SK-N-SH treated with all-trans-retinoic acid at 6 μM for 48 hours (cell line): Measurements from ENCODE around the gene RHNO1.

Experiments used
- ARNTL ChIP-seq: fragments of 450-650 bp; formaldehyde crosslinking; IDR thresholded peaks from 2 replicates; pipeline ENCODE4 v1.5.0; 2020; ENCODE audit warnings: low read depth, mild to moderate bottlenecking, moderate library complexity, borderline replicate concordance
- ESRRG ChIP-seq: fragments of 250-450 bp; sonication (Bioruptor Pico); IDR thresholded peaks from 2 replicates; pipeline ENCODE4 v1.6.1; 2021; ENCODE audit warnings: mild to moderate bottlenecking
- ISL1 ChIP-seq: fragments of 250-450 bp; sonication (Bioruptor Pico); IDR thresholded peaks from 2 replicates; pipeline ENCODE4 v2.1.2; 2022; ENCODE audit warnings: mild to moderate bottlenecking, moderate library complexity
- SNAI2 ChIP-seq: fragments of 250-450 bp; sonication (Bioruptor Pico); IDR thresholded peaks from 2 replicates; pipeline ENCODE4 v1.5.0; 2020; ENCODE audit warnings: mild to moderate bottlenecking, moderate library complexity
- TCF4 ChIP-seq: fragments of 250-450 bp; sonication (Bioruptor Pico); IDR thresholded peaks from 2 replicates; pipeline ENCODE4 v1.8.0; 2021; ENCODE audit warnings: mild to moderate bottlenecking, moderate library complexity, borderline replicate concordance
- TOX ChIP-seq: fragments of 250-450 bp; sonication (Bioruptor Pico); IDR thresholded peaks from 2 replicates; pipeline ENCODE4 v1.8.0; 2021; ENCODE audit warnings: mild to moderate bottlenecking, moderate library complexity, borderline replicate concordance
- ZNF565 ChIP-seq: fragments of 450-650 bp; formaldehyde crosslinking; conservative IDR thresholded peaks from 2 replicates; pipeline ENCODE4 v1.5.0; 2020; ENCODE audit warnings: low read depth, mild to moderate bottlenecking, moderate library complexity
- TF ChIP-seq, protein P1 (sequence below): fragments of 250-450 bp; sonication (Bioruptor Pico); IDR thresholded peaks from 2 replicates; pipeline ENCODE4 v1.8.0; 2020; ENCODE audit warnings: mild to moderate bottlenecking, moderate library complexity, borderline replicate concordance
- TF ChIP-seq, protein P2 (sequence below): fragments of 250-450 bp; sonication (Bioruptor Pico); IDR thresholded peaks from 2 replicates; pipeline ENCODE4 v1.5.1; 2021; ENCODE audit warnings: mild to moderate bottlenecking, moderate library complexity
- TF ChIP-seq, protein P3 (sequence below): fragments of 250-450 bp; sonication (Bioruptor Pico); IDR thresholded peaks from 2 replicates; pipeline ENCODE4 v1.5.1; 2020; ENCODE audit warnings: low read depth, mild to moderate bottlenecking, moderate library complexity
- TF ChIP-seq, protein P4 (sequence below): fragments of 250-450 bp; sonication (Bioruptor Pico); IDR thresholded peaks from 2 replicates; pipeline ENCODE4 v1.5.0; 2020; ENCODE audit warnings: mild to moderate bottlenecking, moderate library complexity

DNA sequence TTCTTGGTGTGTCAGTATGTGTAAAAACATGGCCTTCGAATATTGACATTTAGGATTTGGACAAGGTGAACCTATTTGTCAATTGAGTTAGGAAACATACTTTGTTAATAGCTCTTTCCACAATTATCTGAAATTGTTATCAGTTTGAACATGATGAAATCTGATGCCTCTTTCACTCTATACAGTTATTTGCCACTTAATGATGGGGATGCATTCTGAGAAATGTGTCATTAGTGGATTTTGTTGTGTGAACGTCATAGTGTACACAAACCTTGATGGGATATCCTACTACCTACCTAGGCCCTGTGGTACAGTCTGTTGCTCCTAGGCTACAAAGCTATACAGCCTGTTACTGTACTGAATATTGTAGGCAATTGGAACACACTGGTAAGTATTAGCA, 18.5 kb downstream of the RHNO1 start:
- TF ChIP-seq ARNTL (CRISPR knock-in tag) = no peak
- no peak for TF ChIP-seq TOX (CRISPR knock-in tag)
- TF ChIP-seq ESRRG (CRISPR knock-in tag) = no peak
- no peak for TF ChIP-seq TCF4 (CRISPR knock-in tag)
- TF ChIP-seq, protein P1, sequence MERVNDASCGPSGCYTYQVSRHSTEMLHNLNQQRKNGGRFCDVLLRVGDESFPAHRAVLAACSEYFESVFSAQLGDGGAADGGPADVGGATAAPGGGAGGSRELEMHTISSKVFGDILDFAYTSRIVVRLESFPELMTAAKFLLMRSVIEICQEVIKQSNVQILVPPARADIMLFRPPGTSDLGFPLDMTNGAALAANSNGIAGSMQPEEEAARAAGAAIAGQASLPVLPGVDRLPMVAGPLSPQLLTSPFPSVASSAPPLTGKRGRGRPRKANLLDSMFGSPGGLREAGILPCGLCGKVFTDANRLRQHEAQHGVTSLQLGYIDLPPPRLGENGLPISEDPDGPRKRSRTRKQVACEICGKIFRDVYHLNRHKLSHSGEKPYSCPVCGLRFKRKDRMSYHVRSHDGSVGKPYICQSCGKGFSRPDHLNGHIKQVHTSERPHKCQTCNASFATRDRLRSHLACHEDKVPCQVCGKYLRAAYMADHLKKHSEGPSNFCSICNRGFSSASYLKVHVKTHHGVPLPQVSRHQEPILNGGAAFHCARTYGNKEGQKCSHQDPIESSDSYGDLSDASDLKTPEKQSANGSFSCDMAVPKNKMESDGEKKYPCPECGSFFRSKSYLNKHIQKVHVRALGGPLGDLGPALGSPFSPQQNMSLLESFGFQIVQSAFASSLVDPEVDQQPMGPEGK = no peak
- no peak for TF ChIP-seq ISL1 (CRISPR knock-in tag)
- TF ChIP-seq, protein P2, sequence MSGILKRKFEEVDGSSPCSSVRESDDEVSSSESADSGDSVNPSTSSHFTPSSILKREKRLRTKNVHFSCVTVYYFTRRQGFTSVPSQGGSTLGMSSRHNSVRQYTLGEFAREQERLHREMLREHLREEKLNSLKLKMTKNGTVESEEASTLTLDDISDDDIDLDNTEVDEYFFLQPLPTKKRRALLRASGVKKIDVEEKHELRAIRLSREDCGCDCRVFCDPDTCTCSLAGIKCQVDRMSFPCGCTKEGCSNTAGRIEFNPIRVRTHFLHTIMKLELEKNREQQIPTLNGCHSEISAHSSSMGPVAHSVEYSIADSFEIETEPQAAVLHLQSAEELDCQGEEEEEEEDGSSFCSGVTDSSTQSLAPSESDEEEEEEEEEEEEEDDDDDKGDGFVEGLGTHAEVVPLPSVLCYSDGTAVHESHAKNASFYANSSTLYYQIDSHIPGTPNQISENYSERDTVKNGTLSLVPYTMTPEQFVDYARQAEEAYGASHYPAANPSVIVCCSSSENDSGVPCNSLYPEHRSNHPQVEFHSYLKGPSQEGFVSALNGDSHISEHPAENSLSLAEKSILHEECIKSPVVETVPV (CRISPR knock-in tag) = no peak
- TF ChIP-seq SNAI2 (CRISPR knock-in tag) = no peak
- TF ChIP-seq, protein P3, sequence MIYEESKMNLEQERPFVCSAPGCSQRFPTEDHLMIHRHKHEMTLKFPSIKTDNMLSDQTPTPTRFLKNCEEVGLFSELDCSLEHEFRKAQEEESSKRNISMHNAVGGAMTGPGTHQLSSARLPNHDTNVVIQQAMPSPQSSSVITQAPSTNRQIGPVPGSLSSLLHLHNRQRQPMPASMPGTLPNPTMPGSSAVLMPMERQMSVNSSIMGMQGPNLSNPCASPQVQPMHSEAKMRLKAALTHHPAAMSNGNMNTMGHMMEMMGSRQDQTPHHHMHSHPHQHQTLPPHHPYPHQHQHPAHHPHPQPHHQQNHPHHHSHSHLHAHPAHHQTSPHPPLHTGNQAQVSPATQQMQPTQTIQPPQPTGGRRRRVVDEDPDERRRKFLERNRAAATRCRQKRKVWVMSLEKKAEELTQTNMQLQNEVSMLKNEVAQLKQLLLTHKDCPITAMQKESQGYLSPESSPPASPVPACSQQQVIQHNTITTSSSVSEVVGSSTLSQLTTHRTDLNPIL = no peak
- TF ChIP-seq, protein P4, sequence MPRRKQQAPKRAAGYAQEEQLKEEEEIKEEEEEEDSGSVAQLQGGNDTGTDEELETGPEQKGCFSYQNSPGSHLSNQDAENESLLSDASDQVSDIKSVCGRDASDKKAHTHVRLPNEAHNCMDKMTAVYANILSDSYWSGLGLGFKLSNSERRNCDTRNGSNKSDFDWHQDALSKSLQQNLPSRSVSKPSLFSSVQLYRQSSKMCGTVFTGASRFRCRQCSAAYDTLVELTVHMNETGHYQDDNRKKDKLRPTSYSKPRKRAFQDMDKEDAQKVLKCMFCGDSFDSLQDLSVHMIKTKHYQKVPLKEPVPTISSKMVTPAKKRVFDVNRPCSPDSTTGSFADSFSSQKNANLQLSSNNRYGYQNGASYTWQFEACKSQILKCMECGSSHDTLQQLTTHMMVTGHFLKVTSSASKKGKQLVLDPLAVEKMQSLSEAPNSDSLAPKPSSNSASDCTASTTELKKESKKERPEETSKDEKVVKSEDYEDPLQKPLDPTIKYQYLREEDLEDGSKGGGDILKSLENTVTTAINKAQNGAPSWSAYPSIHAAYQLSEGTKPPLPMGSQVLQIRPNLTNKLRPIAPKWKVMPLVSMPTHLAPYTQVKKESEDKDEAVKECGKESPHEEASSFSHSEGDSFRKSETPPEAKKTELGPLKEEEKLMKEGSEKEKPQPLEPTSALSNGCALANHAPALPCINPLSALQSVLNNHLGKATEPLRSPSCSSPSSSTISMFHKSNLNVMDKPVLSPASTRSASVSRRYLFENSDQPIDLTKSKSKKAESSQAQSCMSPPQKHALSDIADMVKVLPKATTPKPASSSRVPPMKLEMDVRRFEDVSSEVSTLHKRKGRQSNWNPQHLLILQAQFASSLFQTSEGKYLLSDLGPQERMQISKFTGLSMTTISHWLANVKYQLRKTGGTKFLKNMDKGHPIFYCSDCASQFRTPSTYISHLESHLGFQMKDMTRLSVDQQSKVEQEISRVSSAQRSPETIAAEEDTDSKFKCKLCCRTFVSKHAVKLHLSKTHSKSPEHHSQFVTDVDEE (CRISPR knock-in tag) = no peak
- no peak for TF ChIP-seq ZNF565
